Measurements from ENCODE around the gene PCSK9. TPM values are rescaled to one million over a fixed set of nuclear protein-coding genes. Genes with fewer than 3 reads are reported as not detected.

The PCSK9 gene
- total and polyA plus RNA-seq, 7 donors: under 0.01 to 0.03 TPM; not detected in 5

DNA sequence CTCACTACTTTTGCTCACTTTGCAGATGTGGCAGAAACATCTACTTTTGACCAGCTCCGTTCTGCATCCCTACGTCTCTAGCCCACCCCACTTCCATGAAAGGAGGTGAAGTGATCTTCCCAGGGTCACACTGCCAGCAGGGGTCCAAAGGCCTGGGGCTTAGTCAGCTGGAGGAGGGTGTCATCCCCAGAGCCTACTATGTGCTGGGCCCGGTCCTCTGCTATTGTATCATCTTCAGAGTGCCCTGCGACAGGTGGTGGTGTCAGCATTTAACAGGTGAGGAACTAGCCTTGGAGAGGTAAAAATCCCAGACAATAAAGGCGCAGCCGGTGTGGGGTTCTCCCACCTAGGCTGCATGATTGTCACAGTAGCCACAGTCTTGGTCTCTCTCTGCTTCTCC lies 46.2 kb upstream of the PCSK9 start:
- Histone ChIP-seq H3K36me3 (ENCODE audit: insufficient read depth in 1 of 2, low read depth in 1 of 2) (no peaks in the 10 kb centered on the region), H3K4me1 (no peaks in the 10 kb centered on the region), H3K27me3 (ENCODE audit: insufficient read depth in 3 of 3, low read length in 2 of 3) (peaks cover 0 to 14% (median 4%) of the 10 kb centered on the region in 3 donors), H3K27ac (no peak overlapping the region), H3K9me3 (no peaks in the 10 kb centered on the region), H3K4me3 (no peak overlapping the region)
- no peak for DNase-seq
- 89 to 95% (median 94%) methylated on average over 6 of the region's 6 CpGs for WGBS, 3 donors
- no peak for ATAC-seq
- intact Hi-C loops (cut with DNase I): no loop called here
- TF ChIP-seq, protein P1, sequence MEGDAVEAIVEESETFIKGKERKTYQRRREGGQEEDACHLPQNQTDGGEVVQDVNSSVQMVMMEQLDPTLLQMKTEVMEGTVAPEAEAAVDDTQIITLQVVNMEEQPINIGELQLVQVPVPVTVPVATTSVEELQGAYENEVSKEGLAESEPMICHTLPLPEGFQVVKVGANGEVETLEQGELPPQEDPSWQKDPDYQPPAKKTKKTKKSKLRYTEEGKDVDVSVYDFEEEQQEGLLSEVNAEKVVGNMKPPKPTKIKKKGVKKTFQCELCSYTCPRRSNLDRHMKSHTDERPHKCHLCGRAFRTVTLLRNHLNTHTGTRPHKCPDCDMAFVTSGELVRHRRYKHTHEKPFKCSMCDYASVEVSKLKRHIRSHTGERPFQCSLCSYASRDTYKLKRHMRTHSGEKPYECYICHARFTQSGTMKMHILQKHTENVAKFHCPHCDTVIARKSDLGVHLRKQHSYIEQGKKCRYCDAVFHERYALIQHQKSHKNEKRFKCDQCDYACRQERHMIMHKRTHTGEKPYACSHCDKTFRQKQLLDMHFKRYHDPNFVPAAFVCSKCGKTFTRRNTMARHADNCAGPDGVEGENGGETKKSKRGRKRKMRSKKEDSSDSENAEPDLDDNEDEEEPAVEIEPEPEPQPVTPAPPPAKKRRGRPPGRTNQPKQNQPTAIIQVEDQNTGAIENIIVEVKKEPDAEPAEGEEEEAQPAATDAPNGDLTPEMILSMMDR (IDR thresholded peaks at IDR 0.05): no peak

DNA sequence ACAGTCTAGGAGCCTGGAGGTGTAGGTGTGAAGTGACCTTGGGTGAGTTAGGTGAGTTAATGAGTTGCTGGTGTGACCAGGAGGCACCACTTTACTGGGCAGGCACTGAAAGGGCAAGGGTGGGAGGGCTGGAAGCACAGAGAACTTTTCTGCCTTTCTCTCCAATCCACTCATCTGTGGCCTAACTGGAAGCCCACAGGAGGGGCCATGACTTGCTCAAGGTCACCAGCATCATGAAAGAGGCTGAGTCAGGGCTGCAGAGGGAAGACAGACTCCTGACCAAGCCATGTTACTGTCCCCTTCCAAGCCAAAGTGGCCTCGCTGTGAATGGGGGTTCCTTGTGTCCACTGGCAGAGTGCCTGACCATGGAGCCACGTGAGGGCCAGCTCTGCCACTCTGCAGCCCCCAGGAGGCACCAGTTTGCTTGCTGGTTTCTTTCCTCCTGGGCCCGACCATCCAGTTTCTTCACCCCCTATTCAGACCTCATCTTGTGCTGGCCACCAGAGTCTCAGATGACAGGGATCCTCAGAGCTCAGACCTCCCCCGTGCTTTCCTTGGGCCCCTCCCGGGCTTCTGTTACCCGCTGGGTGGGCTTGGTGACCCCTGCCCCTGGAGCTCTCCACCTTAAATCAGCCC lies 44.9 kb upstream of the PCSK9 start:
- Histone ChIP-seq H3K27me3 (ENCODE audit: insufficient read depth in 3 of 3, low read length in 2 of 3) (peaks cover 0 to 14% (median 4%) of the 10 kb centered on the region in 3 donors), H3K4me3 (no peak overlapping the region), H3K4me1 (no peaks in the 10 kb centered on the region), H3K36me3 (ENCODE audit: insufficient read depth in 1 of 2, low read depth in 1 of 2) (no peaks in the 10 kb centered on the region), H3K9me3 (no peaks in the 10 kb centered on the region), H3K27ac (no peak overlapping the region)
- intact Hi-C loops (cut with DNase I): no loop called here
- WGBS, 3 donors: 62 to 77% (median 64%) methylated on average over 6 of the region's 6 CpGs
- no peak for ATAC-seq
- TF ChIP-seq, protein P1 (IDR thresholded peaks at IDR 0.05): no peak
- no peak for DNase-seq

DNA sequence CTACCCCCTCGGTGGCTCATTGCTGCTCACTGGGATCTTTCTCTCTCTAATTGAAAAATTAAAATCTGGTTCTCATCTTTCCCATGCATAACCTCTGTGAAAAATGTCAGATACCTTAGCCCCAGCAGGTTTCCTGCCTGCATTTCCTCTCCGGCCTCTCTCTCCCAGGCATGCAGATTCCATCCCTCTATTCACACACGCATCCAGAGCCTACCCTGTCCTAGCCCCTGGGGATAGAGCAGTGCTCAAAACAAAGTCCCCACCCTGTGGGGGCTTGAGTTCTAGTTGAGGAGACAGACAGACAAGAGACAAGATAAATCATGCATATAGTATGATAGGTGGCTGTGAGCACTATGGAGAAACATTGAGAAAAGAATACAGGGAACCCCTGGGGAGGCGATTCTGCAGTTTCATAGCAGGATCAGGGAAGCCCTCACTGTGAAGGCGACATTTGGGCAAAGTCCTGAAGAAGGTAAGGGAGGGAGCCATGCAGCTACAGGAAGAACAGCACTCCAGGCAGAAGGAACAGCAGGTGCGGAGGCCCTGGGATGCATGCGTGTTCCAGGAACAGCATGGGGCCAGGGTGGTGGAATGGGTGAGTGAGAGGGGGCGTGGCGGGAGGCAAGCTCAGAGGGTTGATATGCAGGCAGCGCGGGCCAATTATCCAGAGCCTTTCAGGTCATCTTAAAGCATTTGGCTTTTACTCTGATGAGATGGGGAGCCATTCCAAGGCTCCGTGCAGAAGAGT lies 44.2 kb upstream of the PCSK9 start:
- TF ChIP-seq, protein P1 (IDR thresholded peaks at IDR 0.05): no peak
- Histone ChIP-seq H3K36me3 (ENCODE audit: insufficient read depth in 1 of 2, low read depth in 1 of 2) (no peaks in the 10 kb centered on the region), H3K27me3 (ENCODE audit: insufficient read depth in 3 of 3, low read length in 2 of 3) (peaks cover 0 to 14% (median 4%) of the 10 kb centered on the region in 3 donors), H3K9me3 (no peaks in the 10 kb centered on the region), H3K27ac (no peak overlapping the region), H3K4me1 (no peaks in the 10 kb centered on the region), H3K4me3 (no peak overlapping the region)
- DNase-seq (no peak), ATAC-seq (no peak)
- 66 to 74% (median 68%) methylated on average over 12 of the region's 12 CpGs for WGBS, 3 donors
- intact Hi-C loops (cut with DNase I): no loop called here

DNA sequence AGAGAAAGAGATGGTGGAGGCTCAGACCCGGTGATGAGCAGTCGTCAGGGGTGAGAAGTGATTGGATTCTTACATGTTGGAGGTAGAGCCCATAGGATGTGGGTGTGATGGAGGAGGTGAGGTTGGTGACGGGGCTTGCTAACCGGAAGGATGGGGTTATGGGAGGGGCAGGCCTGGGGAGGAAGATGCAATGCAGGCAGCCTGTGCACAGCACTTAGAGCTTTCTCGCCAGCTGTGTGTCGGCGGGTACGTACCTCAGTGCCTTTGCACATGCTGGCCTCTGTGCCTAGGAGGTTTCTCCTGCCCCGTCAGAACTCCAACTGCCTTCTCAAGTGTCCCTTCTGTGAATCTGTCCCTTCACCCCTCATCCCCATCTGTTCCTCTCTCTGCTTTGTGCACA lies 43.5 kb upstream of the PCSK9 start:
- Histone ChIP-seq H3K4me3 (no peak overlapping the region), H3K27ac (no peak overlapping the region), H3K27me3 (ENCODE audit: insufficient read depth in 3 of 3, low read length in 2 of 3) (peaks cover 0 to 14% (median 4%) of the 10 kb centered on the region in 3 donors), H3K9me3 (no peaks in the 10 kb centered on the region), H3K4me1 (no peaks in the 10 kb centered on the region), H3K36me3 (ENCODE audit: insufficient read depth in 1 of 2, low read depth in 1 of 2) (no peaks in the 10 kb centered on the region)
- no peak for ATAC-seq
- TF ChIP-seq, protein P1 (IDR thresholded peaks at IDR 0.05): no peak
- intact Hi-C loops (cut with DNase I): loop anchor here (1.0 kb wide), 1 partner anchor 46 kb away; no protein-coding TSS in a partner anchor
- WGBS, 3 donors: 73 to 76% (median 74%) methylated on average over 8 to 9 of the region's 9 CpGs
- DNase-seq: no peak
